Iris pigment epithelial cell (primary cell): ENCODE data around the gene OR6M1.

ENCODE experiments used
- DNase-seq: peaks from one replicate; pipeline ENCODE4 v3.0.0-alpha.2; 2011; ENCODE audit warnings: low read depth

OR6M1 gene

DNA sequence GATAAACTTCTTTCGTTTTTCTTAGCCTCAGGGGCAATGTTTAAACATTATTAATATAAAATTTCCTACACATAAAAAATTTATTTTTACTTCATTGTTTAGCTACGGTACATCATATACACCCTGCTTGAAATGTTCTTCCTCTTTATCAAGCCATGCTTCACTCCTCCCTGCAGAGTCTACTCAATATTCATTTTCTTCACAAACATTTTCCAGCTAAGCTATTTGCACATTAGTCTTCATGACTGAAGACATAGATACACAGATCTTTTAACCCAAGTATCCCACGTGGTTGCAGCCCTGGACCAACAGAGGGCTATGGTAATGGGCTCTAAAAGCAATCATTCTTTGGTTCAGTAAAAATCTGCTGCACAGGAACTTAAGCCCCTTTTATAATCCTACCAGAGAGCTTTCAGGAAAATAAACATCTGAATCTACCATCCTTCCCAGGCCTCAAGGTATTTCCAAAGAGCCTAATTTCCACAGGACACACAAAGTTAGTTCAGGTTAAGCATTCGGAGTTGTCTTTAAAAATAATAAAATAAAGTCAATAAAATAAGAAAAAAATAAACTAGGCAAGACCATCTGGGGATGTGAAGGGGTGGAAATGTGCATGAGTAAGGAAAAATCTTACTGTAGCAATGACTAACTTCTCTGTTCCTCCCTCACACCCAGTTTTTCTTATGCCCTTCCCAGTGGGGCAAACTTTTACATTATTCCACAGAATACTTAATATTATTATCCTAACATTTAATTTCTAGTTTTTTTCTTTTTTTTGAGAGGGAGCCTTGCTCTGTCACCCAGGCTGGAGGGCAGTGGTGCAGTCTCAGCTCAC lies 30.2 kb downstream of the OR6M1 start:
- no peak for DNase-seq

- no peak for DNase-seq
These were observed 30.9 kb downstream of the OR6M1 start for GRCh38 chr11:123775289-123775688.

DNA sequence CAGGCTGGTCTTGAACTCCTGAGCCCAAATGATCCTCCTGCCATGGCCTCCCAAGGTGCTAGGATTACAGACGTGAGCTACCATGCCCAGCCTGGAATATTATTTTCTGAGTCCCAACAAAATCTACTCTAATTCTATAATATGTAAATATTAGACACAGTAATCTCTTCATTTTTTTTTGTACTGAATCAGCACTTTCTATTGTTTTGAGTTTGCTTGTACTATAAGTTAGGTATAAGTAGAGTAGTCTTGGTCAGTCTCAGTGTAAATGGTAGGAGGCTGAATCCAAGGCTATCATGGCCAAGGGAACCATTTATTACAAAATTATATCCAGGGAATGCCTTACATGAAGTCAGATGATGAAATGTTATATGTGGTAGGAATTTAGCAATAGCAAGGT lies 32.2 kb downstream of the OR6M1 start:
- no peak for DNase-seq

DNA sequence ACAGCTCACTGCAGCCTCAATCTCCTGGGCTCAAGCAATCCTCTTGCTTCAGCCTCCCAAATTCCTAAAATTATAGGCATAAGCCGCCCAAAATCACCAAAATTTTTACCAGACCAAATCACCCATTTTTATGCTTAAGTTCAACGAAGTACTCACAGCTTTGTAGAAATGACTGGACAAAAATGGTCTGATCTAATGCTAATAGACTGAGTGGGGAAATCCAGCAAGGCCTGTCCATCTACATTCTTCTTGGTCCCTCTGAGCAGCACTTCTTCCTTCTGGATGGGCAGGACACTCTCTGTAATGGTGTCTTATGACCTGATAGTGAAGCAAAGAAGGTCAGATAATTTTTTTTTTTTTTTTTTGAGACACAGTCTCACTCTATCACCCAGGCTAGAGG lies 33.1 kb downstream of the OR6M1 start:
- no peak for DNase-seq

DNA sequence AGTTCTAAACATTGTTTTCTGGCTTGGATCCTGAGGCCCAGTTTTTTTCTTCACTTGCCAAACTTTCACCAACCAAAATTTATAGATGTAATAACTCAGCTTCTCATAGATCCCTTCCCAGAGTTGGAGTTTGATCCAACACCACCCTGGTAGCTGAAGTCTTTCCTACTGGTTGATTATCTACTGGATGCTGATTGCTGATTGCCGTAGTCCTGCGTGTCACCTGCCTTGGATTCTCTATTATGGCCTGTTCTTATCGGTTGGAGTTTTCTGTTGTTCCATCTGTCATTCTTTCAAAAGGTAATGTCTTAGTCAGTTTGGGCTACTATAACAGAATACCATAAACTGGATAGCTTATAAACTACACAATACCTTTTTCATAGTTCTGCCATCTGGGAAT lies 34.5 kb downstream of the OR6M1 start:
- no peak for DNase-seq

DNA sequence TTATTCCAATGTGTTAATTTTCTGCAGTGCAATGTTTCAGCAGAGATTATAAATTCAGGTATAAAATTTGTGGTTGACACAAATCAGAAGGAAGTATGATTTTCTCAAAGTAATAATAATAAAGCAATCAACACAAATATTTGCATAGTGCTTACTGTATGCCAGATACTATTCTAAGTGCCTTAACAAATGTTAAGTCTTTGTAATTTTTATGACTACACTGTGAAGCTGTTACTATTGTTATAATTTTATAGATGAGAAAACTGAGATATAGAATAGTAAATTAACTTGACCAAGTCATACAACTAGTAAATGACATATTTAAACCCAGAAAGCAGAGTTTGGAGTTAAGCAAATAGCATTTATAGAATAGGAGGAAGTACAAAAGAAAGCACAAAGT lies 35.4 kb downstream of the OR6M1 start:
- DNase-seq, result no peak

DNA sequence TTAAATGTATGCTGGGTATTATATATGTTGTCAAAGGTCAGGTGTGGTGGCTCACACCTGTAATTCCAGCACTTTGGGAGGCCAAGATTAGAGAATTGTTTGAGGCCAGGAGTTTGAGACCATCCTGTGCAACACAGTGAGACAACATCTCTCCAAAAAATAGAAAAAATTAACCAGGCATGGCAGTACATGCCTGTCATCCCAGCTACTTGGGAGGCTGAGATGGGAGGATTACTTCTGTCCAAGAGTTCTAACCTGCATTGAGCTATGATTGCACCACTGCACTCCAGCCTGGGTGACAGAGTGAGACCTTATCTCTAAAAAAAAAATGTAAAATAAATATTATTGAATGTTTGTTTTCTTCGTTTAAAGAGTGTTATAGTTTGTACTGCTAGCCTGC lies 40.5 kb downstream of the OR6M1 start:
- DNase-seq, result no peak

DNA sequence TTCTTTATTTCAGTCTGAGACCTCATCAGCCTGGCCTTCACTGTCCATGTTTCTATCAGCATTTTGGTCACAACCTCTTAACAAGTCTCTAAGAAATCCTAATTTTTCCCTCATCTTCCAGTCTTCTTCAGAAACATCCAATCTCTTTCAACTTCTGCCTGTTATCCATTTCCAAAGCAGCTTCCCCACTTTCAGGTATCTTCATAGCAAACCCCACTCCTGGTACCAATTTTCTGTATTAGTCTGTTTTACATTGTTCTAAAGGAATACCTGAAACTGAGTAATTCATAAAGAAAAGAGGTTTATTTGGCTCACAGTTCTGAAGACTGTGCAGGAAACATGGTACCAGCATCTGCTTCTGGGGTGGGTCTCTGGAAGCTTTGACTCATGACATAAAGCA lies 43.7 kb downstream of the OR6M1 start:
- no peak for DNase-seq

- no peak for DNase-seq
These were observed 45.3 kb downstream of the OR6M1 start for GRCh38 chr11:123760894-123761293.

GRCh38 chr11:123757976-123758375 lies 48.2 kb downstream of the OR6M1 start:
- DNase-seq, result no peak

DNA sequence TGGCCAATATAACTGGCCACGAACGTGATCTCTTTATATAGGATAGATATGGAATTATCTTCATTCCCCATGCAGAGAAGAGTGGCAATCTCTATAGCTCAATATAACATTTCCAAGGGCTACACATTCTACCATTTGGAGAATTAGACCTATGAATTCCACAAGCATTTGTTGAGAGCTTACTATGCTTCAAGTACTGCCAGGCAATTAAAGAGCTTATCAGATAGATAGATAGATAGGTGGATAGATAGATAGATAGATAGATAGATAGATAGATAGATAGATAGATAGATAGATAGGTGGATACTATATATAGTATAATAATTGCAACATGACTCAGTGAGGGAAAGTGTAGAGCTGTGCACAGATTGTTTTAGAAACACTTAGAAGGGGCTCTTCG lies 50.3 kb downstream of the OR6M1 start:
- DNase-seq, result no peak
